C1 segment of cervical spinal cord (tissue), 14 donors: ENCODE results near the gene TRIM40.

ENCODE experiments used
- DNase-seq, 14 donors: peaks; one replicate each; lab custom pipeline; 2025; lab: John Stamatoyannopoulos, UW

Gene TRIM40

DNA sequence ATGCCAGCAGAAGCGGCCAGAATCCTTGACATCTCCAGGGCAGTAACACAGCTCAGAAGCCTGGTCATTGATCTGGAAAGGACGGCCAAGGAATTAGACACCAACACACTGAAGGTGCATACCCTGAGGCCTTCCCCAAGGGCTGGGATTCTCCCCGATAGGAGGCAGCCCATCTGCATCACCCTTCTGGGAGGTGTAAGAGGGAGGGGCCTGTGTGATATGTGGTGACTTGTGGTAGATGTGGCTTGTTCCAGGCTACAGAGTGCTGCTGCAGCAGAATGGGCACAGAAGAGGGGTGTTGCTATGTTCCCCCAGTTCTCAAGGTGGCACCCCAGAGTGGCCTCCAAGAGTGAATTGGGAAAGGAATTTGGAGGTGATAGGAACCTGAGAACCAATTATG is 11.2 kb downstream of the TRIM40 start:
- DNase-seq = no peak

DNA sequence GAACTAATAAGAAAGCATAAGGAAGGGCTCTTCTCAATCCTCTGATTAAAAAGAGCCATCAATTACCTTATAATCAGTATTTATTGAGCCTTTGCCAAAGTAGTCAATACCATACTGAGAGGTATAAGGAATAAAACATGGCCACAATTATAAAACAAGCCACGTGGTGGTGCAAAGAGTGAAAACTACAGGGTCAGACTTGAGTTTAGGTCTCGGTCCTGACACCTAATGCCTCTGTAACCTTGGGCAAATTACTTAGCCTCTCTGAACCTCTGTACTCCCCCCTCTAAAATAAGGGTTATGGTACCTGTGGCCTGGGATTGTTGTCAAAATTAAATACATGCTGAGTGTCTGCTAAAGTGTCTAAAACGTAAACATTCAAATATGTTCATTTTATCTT is 13.3 kb downstream of the TRIM40 start:
- no peak for DNase-seq

DNA sequence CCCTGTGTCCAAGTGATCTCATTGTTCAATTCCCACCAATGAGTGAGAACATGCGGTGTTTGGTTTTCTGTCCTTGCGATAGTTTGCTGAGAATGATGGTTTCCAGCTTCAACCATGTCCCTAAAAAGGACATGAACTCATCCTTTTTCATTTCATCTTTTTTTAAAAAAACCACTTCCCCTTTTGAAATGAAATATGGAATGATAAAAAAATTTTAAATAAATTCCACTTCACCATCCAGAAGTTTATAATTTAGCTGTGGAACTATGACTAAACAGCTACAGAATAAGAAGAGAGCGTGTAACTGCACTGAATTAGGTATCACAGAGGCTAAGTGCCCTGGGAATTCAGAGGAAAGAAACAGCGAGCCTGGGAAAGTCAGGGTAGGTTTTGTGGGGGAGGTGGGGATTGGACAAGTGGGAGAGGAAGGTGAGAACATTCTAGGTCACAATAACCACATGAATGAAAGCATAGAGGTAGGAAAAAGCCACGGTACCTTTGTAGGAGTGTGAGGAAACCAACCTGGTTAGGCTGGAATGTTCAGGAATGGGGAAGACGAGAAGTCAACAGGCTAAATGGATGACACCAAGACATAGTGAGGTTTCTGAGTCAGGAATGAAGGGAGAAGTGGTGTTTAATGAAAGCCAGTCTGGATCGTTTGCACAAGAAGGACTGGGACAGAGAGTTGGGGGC is 14.1 kb downstream of the TRIM40 start:
- DNase-seq = no peak

DNA sequence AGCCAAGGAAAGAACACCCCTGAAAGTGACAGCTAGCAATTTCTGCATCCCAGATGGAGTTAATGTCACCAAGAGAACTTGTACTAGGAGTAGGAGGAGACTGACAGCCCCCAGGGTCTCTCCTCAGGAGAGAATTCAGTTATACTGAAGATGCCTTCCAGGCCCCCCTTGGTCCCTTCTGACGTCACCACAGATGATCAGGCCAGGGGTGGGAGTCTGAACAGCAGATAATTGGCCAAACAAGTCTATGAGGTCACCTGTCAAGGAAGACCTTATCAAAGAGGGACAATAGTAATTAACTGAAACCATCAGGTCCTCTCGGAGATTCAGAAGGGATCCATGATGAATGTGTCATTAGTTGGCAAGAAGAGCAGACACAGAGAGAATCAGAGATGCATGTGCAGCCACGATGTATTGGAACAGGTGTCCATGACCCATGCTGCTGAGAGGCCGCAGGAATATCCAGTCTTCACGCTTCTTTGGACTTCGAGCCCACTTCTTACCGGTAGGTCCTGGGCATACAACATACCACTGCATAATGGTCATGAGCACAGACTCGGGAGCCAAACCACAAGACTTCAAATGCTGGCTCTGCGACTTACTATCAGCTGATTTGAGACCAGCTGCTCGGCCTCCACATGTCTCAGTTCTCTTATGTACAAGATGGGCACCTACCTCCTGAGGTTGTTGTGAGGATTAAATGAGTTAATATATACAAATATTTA is 14.9 kb downstream of the TRIM40 start:
- DNase-seq = no peak

DNA sequence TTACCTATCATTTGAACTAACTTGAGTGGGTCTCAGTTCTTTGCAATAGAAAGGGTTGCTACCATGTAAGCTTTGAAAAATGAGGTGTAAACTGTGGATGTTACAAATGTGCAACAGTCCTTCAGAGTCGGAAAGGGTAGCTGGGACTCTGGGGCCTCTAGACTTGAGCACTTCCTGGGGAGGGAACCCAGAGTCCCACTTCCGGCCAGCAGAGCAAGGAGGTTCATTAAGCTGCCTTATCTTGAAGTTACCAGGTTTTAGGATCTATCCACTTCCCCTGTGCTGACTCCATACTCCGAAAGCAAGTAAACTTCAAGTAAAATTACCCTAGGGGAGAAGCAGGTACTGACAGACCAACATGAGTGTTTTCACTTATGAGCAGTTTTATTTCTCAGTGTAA is 15.6 kb downstream of the TRIM40 start:
- no peak for DNase-seq

DNA sequence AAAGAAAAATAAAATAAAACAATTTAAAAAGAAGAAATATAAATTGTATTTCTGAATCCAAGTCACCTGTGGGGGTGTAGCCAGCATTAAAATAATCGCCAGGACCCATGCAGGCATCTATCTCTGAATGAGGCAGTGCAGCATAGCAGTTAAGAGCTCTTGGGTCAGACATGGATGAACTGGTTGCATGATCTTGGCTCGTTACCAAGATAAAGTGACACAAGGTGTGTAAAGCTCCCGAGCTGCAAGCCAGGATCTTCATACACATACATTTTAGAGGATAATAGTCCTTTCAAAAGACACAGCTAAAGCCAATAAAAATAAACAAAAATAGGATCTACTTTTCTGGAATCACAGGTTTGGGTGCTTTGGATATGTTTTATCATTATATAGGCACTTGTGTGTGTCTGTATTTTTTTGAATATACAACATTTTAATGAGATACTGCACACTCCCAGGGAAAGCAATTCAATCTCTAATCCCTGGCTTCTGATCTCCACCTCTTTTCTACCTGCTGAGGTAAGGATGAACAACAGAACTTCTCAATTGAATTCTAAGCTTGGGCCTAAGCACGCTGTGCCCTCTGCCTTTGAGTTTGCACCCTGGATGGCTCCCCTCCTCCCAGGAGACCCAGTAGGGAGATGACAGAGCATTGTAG is 16.2 kb downstream of the TRIM40 start:
- no peak for DNase-seq

DNA sequence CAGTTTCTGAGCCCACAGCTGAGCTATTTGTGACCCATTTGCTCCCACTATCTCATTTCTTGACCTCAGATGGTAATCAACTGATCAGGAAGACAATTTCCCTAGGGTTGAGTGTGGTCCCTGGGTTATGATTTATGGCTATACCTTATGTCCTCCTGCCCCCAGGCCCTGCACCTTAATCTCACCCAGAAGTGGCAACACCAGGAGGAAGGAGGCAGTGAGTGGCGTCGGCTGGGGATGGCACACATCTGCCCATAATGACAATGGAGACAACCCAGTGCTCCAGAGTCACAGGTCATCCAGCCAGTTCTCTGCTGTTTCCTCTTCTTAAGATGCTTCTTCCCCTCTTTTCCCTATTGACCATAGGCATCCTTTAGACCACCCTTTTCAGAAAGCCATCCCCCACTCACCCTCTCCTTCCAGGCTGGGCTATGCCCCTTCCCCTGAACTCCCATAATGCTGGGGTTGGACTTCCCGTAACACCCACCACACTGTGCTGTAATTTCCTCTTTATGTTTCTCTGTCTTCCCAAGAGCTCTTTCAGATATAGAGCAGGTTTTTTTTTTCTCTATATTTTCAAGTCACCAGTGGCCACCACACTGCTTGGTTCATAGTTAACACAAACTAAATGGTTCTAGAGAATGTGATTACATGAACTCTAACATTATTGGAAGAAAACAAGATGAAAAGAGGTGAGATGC is 17.1 kb downstream of the TRIM40 start:
- no peak for DNase-seq

DNA sequence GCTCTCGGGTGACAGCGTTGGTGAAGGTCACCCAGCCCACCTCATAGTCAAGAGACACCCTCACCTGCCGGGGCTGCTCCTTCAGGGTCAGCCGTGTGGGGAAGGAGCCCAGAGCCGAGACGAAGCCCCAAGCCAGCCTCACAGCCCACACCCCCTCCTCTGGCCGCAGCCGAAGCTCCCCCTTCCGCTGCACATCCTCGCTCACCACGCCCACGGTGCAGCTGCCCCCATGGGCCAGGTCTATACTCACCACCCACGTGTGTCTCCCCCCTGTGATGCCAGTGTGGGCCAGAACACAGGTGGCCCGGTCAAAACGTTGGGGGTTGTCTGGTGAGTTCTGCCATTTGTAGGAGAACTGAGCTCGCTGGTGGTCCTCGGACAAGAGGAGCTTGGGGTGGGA is 18.1 kb downstream of the TRIM40 start:
- DNase-seq = no peak

DNA sequence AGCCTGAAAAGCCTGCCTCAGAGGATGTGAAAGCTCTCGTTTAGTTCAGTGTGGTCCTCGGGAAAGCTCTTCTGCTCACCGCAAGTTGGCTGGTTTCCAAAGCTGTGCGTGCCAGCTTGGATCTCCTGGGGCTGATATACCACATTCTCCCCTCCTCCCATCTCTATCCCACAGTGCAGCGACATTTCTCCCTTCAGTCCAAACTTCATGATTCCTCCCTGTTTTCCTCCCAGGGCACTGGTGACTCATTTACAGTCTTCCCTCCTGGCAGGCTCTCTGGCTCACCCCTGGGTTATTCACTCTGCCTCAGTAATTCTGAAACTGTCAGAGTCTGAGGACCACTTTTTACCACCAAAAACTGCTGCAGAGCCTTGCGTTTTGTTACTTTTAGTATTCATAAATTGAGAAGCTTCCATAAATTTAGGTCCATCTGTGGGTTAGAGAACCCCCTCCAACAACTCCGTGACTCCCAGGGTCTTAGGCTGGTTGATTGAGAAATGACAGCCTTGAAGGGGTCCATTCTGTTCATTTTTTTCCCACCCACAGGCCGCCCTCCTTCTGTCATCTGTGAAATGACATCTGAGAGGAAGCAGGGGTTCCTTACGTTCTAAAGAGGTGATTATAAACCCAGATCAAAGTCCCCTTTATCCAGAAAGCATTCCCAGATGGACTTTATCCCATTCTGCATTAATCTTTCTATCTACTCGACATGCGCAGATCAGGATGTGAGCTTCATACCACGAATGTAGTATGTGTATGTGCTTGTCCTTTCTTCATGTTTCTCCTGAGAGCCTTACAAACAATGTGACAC is 19.0 kb downstream of the TRIM40 start:
- DNase-seq = no peak

DNA sequence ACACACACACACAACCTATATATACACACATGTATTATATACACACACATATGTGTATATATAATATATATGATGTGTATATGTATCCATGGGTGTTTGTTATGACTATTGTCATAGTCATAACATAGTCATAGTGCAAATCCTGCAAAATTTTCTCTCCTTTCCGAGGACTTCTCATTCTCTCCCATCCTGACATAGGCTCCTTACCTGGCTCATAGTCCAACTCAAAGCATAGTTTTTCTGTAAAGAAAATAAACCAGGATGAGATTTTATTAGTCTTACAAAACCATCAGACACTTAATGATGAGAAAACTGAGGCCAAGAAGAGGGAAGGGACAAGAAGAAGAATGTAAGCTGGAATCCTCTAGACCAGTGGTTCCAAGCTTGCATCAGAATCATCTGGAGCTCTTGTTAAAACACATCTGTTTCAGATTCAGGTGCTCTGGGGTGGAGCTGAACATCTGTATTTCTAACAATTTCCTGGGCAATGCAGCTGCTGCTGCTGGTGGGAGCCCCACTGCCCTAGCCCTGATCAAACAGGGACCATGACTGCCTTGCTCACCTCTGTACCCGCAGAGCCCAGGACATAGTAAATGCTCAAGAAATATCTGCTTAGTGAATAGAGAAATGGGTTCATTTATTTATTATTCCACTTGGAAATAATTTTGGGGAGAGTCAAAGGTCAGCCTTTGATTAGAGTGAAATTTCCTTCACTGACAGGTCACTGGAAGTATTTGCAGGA is 19.8 kb downstream of the TRIM40 start:
- no peak for DNase-seq

DNA sequence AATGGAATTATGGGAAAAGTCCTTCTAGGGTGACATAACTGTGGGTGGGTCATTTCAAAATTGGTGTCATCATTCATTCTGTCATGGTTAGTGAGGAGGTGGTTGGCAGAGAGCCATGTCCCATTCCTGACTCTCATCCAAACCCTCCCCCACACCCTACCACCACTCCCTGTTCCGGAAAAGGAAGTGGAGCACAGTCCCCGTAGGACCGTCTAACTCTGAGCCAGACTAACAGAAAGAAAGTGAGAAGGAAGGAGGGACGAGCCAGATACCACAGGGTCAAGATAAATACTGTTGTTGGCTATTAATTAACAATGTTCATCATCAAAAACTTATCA is 20.3 kb downstream of the TRIM40 start:
- no peak for DNase-seq

DNA sequence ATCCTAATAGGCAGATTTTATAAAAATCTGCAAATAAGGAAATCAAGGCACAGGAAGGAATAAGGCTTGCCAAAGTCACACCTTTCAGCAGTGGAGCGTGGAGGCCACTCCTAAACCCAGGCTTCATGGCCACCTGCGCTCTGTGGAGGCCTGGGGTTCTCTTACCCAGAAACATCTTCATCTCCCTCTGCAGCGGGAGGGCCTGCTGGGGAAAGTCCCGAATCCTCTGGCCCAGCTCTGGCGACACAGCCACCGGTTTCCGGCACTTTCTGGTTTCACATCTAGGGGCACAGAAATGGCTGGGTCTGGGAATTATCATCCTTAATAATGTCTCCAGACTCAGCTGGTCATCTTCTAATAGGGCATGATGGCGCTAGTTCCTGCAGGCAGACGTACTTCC is 20.8 kb downstream of the TRIM40 start:
- no peak for DNase-seq

DNA sequence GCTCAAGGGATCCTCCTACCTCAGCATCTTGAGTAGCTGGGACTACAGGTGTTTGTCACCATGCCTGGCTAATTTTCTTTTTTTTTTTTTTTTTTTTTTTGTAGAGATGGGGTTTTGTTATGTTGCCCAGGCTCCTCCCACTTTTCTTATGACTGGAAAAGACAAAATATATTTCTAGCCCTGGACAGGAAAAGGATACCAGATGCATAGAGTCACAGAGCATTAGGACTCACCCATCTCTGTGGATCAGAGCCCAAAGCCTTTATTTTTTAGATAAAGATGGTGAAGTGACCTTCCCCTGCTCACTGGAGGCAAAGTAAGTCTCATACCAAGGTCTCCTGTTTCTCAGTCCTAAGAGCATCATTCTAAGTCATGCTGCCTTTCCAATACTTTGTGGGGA is 21.6 kb downstream of the TRIM40 start:
- no peak for DNase-seq

DNA sequence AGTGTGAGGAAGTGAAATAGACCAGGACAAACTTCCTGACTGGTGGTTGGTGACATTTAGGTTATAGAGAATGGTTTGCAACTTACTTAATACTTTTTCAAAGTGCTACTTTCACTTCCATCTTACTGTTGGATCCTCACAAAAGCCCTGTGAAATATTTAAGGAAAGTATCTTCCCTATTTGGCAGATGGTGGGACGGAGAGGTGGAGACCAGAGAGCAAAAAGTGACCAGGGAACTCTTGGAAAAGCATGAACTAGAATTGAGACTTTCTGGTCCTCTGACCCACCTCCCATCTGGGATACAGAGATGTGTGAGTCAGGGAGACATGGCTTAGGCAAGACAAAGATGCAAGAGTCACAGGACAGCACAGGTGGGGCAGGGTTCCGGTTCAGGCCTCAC is 22.1 kb downstream of the TRIM40 start:
- no peak for DNase-seq

DNA sequence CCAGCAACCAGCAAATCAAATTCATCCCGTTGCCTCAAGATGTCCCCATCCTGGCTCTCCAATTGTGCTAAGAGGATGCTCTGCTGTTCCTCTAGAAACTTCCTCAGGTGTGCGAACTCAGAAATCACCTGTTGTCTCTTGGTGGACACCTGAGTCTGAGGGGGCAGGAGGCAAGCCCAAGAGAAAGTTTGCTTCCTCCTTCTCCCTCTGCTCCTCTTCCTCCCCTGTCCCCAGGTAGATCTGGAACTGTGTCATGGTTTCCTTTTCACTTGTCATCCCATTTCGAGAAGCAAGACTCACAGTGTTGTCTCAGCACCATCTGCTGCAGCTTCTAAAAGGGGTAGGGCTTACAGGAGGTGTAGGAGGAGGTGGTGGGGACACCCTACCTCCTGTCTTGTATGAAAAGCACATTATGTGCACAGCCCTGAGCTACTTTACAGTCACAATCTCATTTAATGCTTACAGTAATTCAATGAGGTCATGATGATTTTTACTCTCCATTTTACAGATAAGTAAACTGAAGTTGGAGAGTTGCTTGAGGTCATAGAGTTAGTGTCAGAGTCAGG is 22.6 kb downstream of the TRIM40 start:
- no peak for DNase-seq

DNA sequence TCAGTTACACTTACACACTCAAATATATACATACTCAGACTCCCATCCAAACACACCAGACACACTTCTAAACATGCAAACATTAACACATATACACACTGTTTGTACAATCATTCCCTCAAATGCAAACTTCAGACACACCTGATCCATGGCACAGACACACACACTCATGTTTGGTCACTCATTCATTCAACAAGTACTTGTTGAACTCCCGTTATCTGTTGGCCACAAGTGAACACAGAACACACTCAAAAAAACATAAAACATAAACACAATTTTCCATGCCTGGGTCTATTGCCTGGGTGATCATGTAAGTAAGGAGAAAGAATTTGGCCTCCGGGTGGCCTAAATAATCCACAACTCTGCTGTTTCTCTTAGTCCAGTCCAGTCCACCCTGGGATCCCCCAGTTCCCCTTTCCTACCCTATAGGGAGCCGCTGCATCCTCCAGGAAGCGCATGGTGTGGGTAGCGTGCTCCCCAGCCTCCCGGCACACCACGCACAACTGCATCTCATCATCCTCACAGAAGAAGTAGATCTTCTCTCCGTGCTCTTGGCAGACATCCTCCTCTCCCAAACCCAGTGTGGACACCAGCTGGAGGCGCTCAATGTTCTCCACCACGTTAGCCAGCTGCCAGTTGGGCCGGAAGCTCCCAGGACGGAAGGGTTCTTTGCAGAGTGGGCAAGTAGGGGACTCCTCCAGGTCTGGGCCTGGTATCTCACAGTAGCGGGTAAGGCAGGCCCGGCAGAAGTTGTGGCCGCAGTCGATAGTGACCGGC is 24.3 kb downstream of the TRIM40 start:
- no peak for DNase-seq

DNA sequence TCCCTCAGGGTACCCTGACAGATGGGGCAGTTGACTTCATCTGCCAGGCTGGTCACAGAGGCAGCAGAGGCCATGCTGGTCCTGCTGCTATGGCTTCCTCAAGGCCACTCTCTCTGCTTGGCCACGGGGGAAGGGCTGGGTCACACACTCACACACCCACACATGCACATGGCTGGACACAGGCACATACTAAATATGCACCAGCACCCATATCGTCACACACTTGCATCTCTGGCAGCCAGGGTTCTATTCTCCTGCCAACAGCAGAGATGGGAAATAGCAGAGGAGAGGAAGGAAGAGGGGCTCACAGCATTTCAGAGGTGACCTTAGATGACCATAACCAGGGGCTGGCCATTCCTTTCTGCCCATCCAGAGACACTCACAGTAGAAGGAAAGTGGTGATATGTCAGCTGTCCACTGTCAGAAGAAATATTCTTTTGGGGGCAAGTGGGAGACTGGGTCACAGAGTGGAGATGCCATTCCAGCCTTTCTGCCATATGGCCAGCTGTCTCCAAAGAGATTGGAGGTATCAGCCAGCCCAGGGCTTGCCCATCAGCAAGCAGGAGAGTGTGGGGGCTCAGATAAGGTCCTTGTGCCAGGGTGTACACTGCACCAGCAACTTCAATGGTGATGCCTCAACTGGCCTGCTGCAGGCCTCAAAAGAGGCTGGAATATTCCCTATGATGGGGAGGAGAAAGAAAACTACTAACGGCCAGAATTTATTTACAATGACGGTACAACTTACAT is 25.0 kb downstream of the TRIM40 start, which contains the start of gene TRIM10:
TSS of gene TRIM10 (minus strand) at position 427 of the 747 bp plus-strand sequence. CDS start at position 74, 353 bp downstream.
- DNase-seq = no peak

DNA sequence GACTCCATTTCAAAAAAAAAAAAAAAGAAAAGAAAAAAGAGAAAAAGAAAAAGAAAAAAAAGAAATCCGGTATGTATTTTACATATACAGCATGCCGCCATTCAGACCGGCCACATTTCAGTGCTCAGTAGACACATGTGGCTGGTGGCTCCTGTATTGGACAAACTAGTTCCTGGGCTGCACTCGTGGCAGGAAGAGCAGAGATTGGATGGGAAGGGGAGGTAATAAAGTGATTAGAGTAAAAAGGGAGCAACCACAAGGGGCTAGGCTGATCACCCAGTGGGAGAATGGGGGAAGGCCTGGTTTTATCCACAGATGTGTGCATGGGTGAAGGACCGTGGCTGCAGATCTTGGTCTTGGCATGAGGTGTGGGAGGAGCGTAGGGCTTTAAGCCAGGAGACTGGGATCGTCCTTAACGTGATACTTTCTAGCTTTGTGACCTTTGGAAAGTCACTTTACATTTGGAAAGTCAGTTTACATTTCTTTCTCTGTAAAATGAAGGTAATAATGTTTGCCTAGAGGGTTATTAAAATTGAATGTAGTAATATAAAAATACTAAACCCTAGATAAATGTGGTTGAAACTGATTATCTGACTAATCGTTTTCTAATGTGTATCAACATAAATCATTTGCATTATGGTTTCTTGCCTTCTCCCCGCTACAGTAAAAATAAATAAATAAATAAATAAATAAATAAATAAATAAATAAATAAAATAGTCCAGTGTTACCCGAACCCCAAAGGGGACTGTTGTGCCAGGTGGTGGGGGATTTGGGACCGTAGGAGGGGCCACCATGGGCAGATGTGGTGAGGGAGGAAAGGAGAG is 26.5 kb downstream of the TRIM40 start:
- DNase-seq = no peak
